Fibroblast of skin of scalp (primary cell): Measurements from ENCODE around the gene KIF20B. TPM values are rescaled to one million over a fixed set of nuclear protein-coding genes. Genes with fewer than 3 reads are reported as not detected.
A peak's percentile ranks its signal among the peaks of the same experiment; 100 is the strongest.

ENCODE experiments used
- DNase-seq: peaks from one replicate; pipeline ENCODE4 v3.0.0-alpha.2; 2013
- polyA plus RNA-seq, 2 experiments: library from polyadenylated mRNA; unstranded; fragments of 120-200 nt; gene quantifications; one replicate each; pipeline ENCODE4 v1.2.1, GENCODE V29; 2013; ENCODE audit not compliant: insufficient read length in 2 of 2

KIF20B gene, protein sequence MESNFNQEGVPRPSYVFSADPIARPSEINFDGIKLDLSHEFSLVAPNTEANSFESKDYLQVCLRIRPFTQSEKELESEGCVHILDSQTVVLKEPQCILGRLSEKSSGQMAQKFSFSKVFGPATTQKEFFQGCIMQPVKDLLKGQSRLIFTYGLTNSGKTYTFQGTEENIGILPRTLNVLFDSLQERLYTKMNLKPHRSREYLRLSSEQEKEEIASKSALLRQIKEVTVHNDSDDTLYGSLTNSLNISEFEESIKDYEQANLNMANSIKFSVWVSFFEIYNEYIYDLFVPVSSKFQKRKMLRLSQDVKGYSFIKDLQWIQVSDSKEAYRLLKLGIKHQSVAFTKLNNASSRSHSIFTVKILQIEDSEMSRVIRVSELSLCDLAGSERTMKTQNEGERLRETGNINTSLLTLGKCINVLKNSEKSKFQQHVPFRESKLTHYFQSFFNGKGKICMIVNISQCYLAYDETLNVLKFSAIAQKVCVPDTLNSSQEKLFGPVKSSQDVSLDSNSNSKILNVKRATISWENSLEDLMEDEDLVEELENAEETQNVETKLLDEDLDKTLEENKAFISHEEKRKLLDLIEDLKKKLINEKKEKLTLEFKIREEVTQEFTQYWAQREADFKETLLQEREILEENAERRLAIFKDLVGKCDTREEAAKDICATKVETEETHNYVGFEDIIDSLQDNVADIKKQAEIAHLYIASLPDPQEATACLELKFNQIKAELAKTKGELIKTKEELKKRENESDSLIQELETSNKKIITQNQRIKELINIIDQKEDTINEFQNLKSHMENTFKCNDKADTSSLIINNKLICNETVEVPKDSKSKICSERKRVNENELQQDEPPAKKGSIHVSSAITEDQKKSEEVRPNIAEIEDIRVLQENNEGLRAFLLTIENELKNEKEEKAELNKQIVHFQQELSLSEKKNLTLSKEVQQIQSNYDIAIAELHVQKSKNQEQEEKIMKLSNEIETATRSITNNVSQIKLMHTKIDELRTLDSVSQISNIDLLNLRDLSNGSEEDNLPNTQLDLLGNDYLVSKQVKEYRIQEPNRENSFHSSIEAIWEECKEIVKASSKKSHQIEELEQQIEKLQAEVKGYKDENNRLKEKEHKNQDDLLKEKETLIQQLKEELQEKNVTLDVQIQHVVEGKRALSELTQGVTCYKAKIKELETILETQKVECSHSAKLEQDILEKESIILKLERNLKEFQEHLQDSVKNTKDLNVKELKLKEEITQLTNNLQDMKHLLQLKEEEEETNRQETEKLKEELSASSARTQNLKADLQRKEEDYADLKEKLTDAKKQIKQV (N-terminal part only)
- polyA plus RNA-seq (2013, experiment 1 of 2; ENCODE audit: insufficient read length), result 7.4 TPM
- 8.9 TPM for polyA plus RNA-seq (2013, experiment 2 of 2; ENCODE audit: insufficient read length)

GRCh38 chr10:89701242-89702120 lies at the start of gene KIF20B:
TSS of gene KIF20B (plus strand) at chr10:89701590. CDS start at chr10:89705295, 3,705 bp downstream.
- DNase-seq, result peak; percentile 97

DNA sequence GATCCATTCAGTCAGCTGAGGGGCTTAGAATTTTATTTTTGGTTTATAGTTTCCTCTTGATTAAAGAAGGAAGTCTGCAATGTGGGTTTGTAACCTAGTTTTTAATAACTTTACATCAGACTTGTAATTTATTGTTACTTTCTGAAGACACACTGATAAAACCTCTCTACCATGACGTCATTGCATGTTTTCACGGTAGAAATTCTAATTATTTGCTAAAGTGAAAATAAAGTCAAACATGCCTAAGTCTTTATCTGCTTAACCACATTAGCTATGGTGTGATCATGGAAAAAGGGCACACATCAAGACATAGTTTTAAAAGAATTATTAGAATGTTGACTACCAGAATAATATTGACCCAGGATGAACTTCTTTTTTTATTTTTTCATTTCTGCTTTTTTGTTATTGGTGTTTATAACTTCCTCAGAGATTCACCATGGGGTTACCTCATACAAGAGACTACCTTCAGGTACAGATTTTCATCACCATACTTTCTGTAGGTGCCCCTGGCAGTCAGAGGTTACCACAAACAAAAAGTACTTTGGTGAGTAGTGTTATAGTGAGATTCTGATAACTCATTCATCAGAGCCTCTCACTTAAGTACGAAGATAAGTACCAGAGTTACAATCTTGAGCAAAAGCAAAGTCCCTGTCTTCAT lies 49.3 kb upstream of the KIF20B start:
- DNase-seq, result peak; percentile 12

GRCh38 chr10:89652806-89653370 lies 48.5 kb upstream of the KIF20B start:
- no peak for DNase-seq

- peak; percentile 48 for DNase-seq
These were observed 48.0 kb upstream of the KIF20B start for GRCh38 chr10:89653410-89653869.

DNA sequence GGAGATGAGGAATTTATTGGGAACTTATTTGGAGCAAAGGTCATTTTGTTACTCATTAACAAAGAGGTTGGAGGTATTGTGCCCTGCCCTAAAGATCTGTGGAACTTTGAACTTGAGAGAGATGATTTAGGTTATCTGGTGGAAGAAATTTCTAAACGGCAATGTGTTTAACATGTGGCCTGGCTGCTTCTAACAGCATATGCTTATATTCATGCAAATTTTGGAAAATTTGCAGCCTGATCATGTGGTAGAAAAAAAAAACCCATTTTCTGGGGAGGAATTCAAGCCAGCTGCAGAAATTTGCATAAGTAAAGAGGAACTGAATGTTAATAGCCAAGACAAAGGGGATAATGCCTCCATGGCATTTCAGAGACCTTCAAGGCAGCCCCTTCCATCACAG lies 45.7 kb upstream of the KIF20B start:
- DNase-seq, result no peak

- DNase-seq, result no peak
These were observed 44.1 kb upstream of the KIF20B start for GRCh38 chr10:89657302-89657701.

DNA sequence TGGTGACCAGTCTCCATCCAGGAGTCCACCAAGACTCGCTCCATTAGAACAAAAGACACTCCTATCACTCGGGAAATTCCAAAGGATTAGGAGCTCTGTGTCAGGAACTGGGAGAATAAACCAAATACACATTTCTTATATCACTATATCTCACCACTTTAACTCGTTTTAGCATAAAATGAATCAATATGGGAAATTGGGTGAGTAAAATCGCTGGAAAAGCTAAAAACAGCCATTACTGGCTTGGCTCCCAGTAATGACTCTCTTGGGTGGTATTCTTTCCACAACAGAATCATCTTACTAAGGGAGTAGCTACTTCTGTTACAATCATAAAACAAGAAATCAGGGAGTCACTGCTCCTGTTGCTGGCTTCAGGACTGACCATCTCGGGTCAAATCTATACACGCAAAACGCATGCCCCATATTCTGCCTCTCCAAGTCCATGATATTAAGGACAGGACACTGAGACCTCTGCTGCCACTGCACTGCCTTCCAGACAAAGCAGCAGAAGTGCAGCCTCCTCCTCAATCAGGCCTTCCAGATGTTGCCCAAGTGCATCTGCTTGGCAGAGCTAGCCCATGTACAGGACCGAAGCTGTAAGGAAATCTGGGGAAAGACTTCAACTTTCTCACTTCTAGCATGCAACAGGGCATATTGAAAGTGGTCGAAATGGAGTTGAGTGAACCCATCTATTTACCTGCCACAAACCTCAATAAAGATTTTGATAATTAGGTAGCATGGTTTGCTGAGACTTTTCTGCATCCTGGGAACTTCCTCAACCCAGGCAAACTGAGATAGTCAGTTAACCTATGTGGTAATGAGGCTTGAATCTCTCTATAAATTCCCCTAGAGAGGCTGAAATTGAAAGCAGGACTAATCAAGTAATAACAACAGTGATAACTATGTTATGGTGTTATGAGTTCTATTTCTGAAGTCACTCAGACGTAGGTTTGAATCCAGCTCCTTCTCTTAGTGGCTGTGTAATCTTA lies 42.0 kb upstream of the KIF20B start:
- DNase-seq, result peak; percentile 88

GRCh38 chr10:89662596-89662995 lies 38.8 kb upstream of the KIF20B start:
- no peak for DNase-seq

GRCh38 chr10:89663144-89663543 lies 38.2 kb upstream of the KIF20B start:
- no peak for DNase-seq

DNA sequence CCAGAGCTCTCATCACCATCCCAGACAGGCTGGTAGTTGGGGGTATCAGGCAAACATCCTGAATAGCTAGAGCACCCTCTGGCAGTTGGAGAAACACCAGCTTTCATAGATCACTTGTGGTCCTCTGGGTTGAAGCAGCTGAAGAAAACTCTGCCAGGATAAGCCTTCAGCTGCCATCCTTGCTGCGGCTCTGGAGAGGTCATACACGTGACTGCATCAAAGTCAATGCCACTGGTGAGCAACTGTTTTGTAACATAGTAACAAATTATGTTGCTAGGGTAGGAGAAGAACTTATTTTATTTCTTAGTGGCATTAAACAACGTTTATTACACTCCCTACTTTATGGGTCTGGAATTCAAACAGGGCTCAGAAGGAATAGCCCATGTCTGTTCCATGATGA lies 37.2 kb upstream of the KIF20B start:
- no peak for DNase-seq

GRCh38 chr10:89665302-89665701 lies 36.1 kb upstream of the KIF20B start:
- no peak for DNase-seq

GRCh38 chr10:89666138-89666537 lies 35.3 kb upstream of the KIF20B start:
- DNase-seq, result no peak

DNA sequence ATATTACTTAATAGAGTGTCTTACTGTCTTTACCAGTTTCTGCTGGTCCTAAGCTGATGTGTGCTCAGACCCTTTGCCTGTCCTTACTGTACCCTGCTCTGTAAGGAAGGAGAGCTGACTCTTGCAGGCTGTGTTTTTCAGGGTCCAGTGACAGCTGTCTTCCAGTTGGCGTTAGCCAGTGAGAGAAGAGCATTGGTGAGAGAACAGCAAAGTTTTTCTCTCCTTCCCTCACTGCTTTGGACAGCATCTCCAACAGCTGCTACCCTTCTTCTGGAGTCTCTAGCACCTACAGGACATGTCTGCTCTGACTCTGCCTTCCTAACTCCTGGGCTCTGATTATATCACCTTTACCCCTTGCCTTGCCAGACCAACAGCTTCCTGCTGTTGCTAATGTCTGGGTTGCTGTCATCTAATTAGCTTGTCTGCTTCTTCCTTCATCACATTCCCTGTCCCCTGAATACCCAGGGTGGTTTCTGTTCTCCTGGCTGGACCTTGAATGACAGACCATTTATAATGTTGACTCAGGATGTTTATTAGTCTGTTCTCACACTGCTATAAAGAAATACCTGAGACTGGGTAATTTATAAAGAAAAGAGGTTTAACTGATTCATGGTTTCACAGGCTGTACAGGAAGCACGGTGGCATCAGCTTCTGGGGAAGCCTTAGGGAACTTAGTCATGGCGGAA lies 32.9 kb upstream of the KIF20B start:
- DNase-seq, result no peak

DNA sequence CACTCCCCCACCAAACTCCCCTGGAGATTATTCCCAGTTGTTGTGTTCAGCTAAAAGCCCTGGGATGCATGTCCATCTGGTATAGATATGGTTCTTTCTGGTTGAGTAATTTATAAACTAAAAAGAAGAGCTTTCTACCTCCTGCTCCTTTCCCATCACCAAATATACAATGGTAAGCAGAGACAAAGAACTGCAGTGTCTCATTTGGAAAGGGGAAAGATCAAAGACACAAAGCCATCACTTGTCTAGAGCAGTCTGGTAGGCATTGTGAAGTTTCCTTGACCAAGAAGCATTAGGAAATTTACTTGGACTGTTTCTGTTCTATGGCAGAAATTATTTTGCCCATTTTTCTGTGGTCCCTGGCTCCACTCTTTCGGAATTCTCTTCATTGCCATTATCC lies 31.4 kb upstream of the KIF20B start:
- no peak for DNase-seq

GRCh38 chr10:89670926-89671325 lies 30.5 kb upstream of the KIF20B start:
- DNase-seq, result peak; percentile 19

DNA sequence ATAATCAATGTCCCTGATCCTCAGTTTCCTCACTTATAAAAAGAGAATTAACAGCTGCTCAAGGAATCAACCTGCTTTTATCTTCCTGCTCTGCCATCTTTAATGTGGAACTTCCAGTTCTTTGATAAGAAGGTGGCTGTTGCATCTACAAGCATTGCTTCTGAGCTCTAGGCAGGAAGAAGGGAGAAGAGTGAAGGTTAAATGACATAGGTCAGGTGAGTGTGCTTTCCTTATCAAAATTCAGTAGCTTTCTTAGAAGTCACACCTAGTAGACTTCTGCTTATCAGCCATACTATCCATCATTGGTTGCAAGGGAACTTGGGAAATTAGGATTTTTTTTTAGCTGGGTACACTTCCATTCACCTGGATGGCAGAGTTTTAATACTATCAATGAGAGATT lies 24.0 kb upstream of the KIF20B start:
- DNase-seq, result no peak

DNA sequence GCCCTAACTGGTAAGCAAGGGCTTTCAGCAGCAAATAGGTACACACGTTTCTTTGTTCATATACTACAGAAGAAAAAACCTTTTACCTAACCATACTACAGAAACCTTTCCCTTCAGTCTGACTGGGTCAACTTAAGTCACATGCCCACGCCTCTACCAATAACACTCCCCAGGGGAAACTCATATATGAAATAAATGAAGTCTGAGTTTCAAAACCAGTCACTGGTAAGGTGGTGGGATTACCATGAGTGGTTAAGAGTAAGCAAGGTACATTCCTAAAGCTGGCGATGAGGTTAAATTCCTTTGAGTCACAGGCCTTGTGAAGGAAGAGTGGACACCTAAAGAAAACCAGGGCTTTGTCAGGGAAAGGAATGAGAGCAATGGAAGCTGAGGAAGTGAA lies 21.4 kb upstream of the KIF20B start:
- DNase-seq, result no peak

- DNase-seq, result no peak
These were observed 17.5 kb upstream of the KIF20B start for GRCh38 chr10:89683883-89684282.

- DNase-seq, result peak; percentile 33
These were observed 16.8 kb upstream of the KIF20B start for GRCh38 chr10:89684604-89685003.
